ENCODE results near the gene IFNG. TPM values are rescaled to one million over a fixed set of nuclear protein-coding genes. Genes with fewer than 3 reads are reported as not detected.

IFNG gene
- total RNA-seq, 1 donor from 2014 or later, result 46.3 TPM

DNA sequence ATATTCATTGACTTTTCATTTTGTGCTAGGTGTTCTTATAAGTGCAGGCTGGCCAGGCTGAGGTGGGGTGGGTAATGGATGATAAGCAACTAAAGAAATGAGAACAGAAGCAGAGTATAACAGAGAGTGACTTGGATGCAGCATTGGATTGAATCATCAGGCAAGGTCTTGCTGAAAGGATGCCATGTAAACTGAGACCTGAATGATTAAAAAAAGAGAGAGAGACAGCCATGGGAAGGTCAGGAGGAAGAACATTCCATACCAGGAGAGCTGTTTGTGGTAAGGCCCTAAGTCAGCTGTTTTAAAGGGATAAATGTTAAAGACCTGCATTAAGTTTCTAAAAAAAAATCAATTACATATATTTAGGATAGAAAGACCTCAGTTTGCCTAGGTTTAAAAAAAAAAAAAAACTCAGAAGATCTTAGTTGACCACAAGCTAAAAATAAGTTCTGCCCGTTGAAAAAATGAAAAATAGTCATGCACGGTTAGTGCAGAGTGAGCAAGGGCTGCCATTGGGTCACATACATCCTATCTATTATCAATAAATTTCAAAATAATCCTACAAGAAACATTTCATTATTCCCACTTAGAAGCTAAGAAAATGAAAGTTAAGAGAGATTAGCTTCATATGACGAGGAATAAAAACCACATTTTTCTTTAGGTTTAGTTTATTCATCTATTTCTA lies 37.2 kb downstream of the IFNG start:
- no peak for DNase-seq (ENCODE audit: low spot score)
- Mint-ChIP-seq H3K27ac (no peak overlapping the region), H3K36me3 (ENCODE audit: low read depth) (peaks cover 15% of the 10 kb centered on the region), H3K4me1 (ENCODE audit: low read depth) (peaks cover 22% of the 10 kb centered on the region), H3K9me3 (peaks cover 21% of the 10 kb centered on the region), H3K4me3 (ENCODE audit: low read depth) (no peak overlapping the region), H3K27me3 (ENCODE audit: low read depth) (no peaks in the 10 kb centered on the region)
- intact Hi-C loops (cut with micrococcal nuclease), result loop anchor here (5.0 kb wide), 1 partner anchor 475 kb away; no protein-coding TSS in a partner anchor

DNA sequence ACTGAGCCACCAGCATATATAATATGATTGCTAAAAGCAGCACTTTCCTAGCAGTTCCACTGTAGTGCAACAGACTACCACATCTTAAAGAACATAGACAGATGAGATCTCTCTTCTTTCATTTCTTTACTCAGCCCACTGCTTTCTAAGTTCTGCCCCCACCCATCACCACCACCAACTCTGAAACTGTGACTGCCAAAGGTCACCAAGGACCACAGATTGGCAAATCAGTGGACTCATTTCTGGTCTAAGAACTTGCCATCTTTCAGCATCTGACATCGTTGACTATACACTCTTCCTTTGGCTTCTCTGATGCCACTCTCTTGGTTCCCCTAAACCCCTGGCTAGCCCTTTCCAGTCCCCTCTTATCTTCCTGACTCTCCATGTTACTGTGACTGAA lies 38.4 kb downstream of the IFNG start:
- DNase-seq (ENCODE audit: low spot score), result no peak
- intact Hi-C loops (cut with micrococcal nuclease), result loop anchor here (1.0 to 5.0 kb wide), 7 partner anchors 16 to 669 kb away; no protein-coding TSS in a partner anchor
- no peak overlapping the region for H3K4me3 Mint-ChIP-seq (ENCODE audit: low read depth)
- peaks cover 34% of the 10 kb centered on the region for H3K4me1 Mint-ChIP-seq (ENCODE audit: low read depth)
- H3K27ac Mint-ChIP-seq, result peak overlapping the region; percentile 29
- H3K9me3 Mint-ChIP-seq, result peaks cover 12% of the 10 kb centered on the region
- H3K36me3 Mint-ChIP-seq (ENCODE audit: low read depth), result peaks cover 15% of the 10 kb centered on the region
- no peaks in the 10 kb centered on the region for H3K27me3 Mint-ChIP-seq (ENCODE audit: low read depth)

DNA sequence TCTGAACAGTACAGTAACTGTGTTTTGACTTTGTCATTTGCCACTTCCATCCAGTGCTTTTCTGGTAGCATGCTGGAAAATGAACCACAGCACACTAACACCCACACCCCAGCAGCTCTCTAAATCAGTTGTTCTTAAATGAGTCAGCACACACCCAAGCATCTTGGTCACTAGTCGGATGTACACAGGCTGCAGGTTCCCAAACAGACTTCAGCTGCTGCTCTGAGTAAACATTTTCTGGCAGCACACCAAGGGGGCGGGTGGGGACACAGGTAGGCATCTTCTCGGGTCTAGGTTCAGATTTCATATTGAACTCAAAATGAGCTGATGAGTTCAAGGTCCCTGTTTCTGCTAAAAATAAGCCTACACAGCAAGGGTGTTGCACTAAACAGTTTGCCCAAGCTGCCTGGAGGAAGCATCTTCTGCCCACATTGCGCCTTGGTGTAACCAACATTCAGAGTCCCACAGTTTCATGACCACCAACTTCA lies 39.8 kb downstream of the IFNG start:
- Mint-ChIP-seq H3K9me3 (no peaks in the 10 kb centered on the region), H3K4me1 (ENCODE audit: low read depth) (peaks cover 38% of the 10 kb centered on the region), H3K36me3 (ENCODE audit: low read depth) (peaks cover 4% of the 10 kb centered on the region), H3K27me3 (ENCODE audit: low read depth) (no peaks in the 10 kb centered on the region), H3K27ac (peak overlapping the region; percentile 77), H3K4me3 (ENCODE audit: low read depth) (peak overlapping the region; percentile 11)
- peak; percentile 62 for DNase-seq (ENCODE audit: low spot score)
- intact Hi-C loops (cut with micrococcal nuclease), result loop anchor here (1.0 to 10.0 kb wide), 13 partner anchors 13 to 493 kb away; partner anchors contain the start of genes DYRK2 and RAP1B

DNA sequence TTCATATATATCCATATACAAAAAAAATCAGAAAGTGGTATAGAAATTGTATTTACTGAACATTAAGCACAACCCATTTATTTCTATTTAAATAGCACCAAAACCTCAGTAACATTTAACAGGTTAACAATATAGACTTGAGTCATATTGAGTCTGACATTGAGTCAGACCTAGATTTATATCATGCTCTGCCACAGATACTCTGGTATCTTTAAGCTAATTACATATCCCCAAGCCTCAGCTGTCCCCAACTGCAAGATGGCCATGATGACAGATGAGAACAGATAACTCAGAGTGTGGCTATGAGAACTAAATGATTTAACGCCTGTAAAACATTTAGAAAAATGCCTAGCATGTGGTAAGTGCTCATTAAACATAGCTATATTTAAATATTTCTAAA lies 40.3 kb downstream of the IFNG start:
- Mint-ChIP-seq H3K27ac (peak overlapping the region; percentile 85), H3K4me1 (ENCODE audit: low read depth) (peaks cover 38% of the 10 kb centered on the region), H3K27me3 (ENCODE audit: low read depth) (no peaks in the 10 kb centered on the region), H3K9me3 (no peaks in the 10 kb centered on the region), H3K36me3 (ENCODE audit: low read depth) (no peaks in the 10 kb centered on the region), H3K4me3 (ENCODE audit: low read depth) (no peak overlapping the region)
- no peak for DNase-seq (ENCODE audit: low spot score)
- intact Hi-C loops (cut with micrococcal nuclease), result loop anchor here (1.0 to 10.0 kb wide), 11 partner anchors 13 to 493 kb away; partner anchors contain the start of genes DYRK2 and RAP1B

DNA sequence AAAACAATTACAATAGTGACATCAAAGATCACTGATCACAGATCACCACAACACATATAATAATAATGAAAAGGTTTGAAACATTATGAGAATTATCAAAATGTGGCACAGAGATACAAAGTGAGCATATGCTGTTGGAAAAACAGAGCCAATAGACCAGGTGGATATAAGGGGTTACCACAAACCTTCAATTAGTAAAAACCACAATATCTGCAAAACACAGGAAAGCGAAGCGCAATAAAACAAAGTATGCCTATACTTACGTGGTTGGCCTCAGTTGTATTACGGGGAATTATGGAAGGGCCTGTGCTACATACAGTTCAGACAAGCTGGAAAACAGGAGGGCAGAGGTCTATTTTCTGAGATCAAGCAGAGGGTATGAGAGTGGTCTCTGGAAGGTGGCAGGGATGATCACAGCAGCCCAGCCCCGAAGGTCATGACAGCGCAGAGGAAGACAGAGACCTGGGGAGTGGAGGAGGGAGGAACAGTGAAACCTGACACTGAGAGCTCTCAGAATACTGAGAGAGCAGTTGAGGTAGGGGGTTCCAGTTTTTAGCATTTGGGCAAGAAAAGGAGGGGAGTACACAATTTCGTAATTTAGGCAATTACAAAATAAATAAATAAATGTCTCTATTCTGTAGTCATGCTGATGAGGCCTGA lies 41.3 kb downstream of the IFNG start:
- Mint-ChIP-seq H3K27ac (peak overlapping the region; percentile 38), H3K4me1 (ENCODE audit: low read depth) (peaks cover 40% of the 10 kb centered on the region), H3K36me3 (ENCODE audit: low read depth) (no peaks in the 10 kb centered on the region), H3K9me3 (no peaks in the 10 kb centered on the region), H3K4me3 (ENCODE audit: low read depth) (peak overlapping the region; percentile 30), H3K27me3 (ENCODE audit: low read depth) (no peaks in the 10 kb centered on the region)
- intact Hi-C loops (cut with micrococcal nuclease), result loop anchor here (2.0 to 10.0 kb wide), 5 partner anchors 291 to 494 kb away; partner anchors contain the start of genes DYRK2 and RAP1B
- DNase-seq (ENCODE audit: low spot score), result no peak

DNA sequence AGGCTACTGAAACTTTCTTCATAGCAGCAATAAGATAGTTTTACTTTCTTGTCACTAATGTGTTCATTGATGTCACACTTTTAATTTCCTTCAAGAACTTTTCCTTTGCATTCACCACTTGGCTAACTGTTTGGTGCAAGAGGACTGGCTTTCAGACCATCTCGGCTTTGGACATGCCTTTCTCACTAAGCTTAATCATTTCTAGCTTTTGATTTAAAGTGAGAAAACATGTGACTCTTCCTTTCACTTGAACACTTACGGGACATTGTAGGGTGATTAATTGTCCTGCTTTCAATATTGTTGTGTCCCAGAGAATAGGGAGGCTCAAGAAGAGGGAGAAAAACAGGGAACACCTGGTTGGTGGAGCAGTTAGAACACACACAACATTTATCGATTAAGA lies 41.9 kb downstream of the IFNG start:
- Mint-ChIP-seq H3K36me3 (ENCODE audit: low read depth) (no peaks in the 10 kb centered on the region), H3K4me1 (ENCODE audit: low read depth) (peaks cover 41% of the 10 kb centered on the region), H3K27me3 (ENCODE audit: low read depth) (no peaks in the 10 kb centered on the region), H3K27ac (peak overlapping the region; percentile 38), H3K9me3 (no peaks in the 10 kb centered on the region), H3K4me3 (ENCODE audit: low read depth) (peak overlapping the region; percentile 30)
- no peak for DNase-seq (ENCODE audit: low spot score)
- intact Hi-C loops (cut with micrococcal nuclease), result loop anchor here (2.0 to 10.0 kb wide), 5 partner anchors 290 to 495 kb away; partner anchors contain the start of genes DYRK2 and RAP1B

DNA sequence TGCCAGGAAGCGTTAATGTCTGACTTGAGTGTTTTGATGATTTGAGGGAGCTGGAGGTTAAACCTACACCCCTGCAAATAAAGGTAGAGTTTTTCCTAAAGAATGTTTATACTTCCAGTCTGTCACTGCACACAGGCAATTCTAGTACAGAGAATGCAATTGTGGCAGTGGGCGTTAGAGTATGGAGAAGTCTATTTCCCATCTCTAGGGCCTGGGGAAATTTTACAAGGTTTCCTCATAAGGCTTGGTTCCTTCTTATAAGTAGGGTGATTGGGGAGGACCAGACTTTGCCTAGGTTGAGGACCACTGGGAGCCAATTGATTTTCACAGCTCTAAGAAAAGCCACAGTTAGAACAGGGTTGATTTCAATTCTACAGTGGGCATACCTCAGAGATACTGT lies 44.3 kb downstream of the IFNG start:
- no peak overlapping the region for H3K4me3 Mint-ChIP-seq (ENCODE audit: low read depth)
- H3K36me3 Mint-ChIP-seq (ENCODE audit: low read depth), result no peaks in the 10 kb centered on the region
- no peak for DNase-seq (ENCODE audit: low spot score)
- no peak overlapping the region for H3K27ac Mint-ChIP-seq
- no peaks in the 10 kb centered on the region for H3K27me3 Mint-ChIP-seq (ENCODE audit: low read depth)
- intact Hi-C loops (cut with micrococcal nuclease), result loop anchor here (5.0 to 10.0 kb wide), 4 partner anchors 288 to 497 kb away; partner anchors contain the start of gene RAP1B
- H3K4me1 Mint-ChIP-seq (ENCODE audit: low read depth), result peaks cover 43% of the 10 kb centered on the region
- no peaks in the 10 kb centered on the region for H3K9me3 Mint-ChIP-seq

DNA sequence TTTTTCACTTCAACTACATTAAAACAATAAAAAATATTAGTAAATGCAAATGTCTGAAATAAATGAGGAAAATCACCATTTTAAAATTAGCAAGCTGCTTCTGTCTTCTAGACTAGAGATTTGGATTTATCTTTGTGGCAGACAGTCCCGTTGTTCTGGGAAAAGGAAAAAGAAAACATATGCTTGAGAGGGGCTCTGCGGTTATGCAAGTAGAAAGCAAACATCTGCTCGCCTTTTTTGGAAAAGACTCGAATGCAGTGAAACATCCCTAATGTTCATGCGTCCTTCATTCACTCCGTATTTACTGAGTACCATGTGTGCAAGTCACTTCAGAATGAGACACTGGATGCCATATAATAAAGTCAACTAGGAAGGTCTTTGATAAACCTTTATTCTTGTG lies 44.9 kb downstream of the IFNG start:
- DNase-seq (ENCODE audit: low spot score), result no peak
- Mint-ChIP-seq H3K36me3 (ENCODE audit: low read depth) (no peaks in the 10 kb centered on the region), H3K4me3 (ENCODE audit: low read depth) (no peak overlapping the region), H3K4me1 (ENCODE audit: low read depth) (peaks cover 43% of the 10 kb centered on the region), H3K27me3 (ENCODE audit: low read depth) (no peaks in the 10 kb centered on the region), H3K27ac (no peak overlapping the region), H3K9me3 (no peaks in the 10 kb centered on the region)
- intact Hi-C loops (cut with micrococcal nuclease), result loop anchor here (5.0 to 10.0 kb wide), 4 partner anchors 287 to 498 kb away; partner anchors contain the start of gene RAP1B

DNA sequence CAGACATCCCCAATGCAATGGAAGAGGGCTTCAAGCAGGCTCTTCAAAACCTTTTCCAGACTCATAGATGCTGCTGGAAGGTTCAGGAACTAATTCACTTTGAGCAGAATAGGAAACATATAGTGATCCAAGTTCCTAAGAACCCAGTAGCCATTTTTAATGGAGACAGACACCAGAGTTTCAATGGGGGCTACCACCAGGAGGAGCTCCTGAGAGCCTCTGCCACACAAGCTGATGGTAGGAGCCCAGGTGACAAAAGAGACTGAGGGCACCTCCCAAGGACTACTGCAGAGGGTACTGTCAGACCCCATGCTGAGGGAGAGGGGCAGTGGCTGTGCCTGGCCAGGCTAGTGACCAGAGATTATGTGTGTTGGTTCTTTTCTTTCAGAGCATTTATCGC lies 45.9 kb downstream of the IFNG start:
- intact Hi-C loops (cut with micrococcal nuclease), result loop anchor here (1.0 to 10.0 kb wide), 2 partner anchors 45 to 371 kb away; no protein-coding TSS in a partner anchor
- H3K9me3 Mint-ChIP-seq, result no peaks in the 10 kb centered on the region
- no peak for DNase-seq (ENCODE audit: low spot score)
- no peaks in the 10 kb centered on the region for H3K36me3 Mint-ChIP-seq (ENCODE audit: low read depth)
- no peak overlapping the region for H3K4me3 Mint-ChIP-seq (ENCODE audit: low read depth)
- no peak overlapping the region for H3K27ac Mint-ChIP-seq
- no peaks in the 10 kb centered on the region for H3K27me3 Mint-ChIP-seq (ENCODE audit: low read depth)
- H3K4me1 Mint-ChIP-seq (ENCODE audit: low read depth), result peaks cover 37% of the 10 kb centered on the region

DNA sequence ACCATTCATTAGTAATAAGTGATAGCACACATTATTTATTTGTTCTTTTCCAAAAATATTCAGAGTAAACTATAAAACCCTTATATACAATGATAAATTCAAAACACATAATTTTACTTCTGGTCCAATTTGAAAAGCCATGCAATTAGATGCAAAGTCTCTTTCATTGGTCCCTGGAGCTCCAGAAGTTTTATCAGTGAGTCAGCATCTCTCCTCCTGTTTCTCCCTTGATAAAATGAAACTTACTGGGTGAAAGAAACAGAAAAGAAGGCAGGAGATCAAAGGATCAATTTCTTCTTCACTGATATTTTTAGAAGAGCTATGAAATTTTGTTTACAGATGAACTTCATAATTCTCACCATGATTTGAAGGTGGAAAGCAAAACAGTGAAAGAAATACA lies 47.5 kb downstream of the IFNG start:
- no peak overlapping the region for H3K4me3 Mint-ChIP-seq (ENCODE audit: low read depth)
- no peaks in the 10 kb centered on the region for H3K27me3 Mint-ChIP-seq (ENCODE audit: low read depth)
- H3K9me3 Mint-ChIP-seq, result no peaks in the 10 kb centered on the region
- no peak overlapping the region for H3K27ac Mint-ChIP-seq
- DNase-seq (ENCODE audit: low spot score), result no peak
- H3K4me1 Mint-ChIP-seq (ENCODE audit: low read depth), result peaks cover 25% of the 10 kb centered on the region
- intact Hi-C loops (cut with micrococcal nuclease), result loop anchor here (10.0 kb wide), 1 partner anchor 373 kb away; no protein-coding TSS in a partner anchor
- no peaks in the 10 kb centered on the region for H3K36me3 Mint-ChIP-seq (ENCODE audit: low read depth)

DNA sequence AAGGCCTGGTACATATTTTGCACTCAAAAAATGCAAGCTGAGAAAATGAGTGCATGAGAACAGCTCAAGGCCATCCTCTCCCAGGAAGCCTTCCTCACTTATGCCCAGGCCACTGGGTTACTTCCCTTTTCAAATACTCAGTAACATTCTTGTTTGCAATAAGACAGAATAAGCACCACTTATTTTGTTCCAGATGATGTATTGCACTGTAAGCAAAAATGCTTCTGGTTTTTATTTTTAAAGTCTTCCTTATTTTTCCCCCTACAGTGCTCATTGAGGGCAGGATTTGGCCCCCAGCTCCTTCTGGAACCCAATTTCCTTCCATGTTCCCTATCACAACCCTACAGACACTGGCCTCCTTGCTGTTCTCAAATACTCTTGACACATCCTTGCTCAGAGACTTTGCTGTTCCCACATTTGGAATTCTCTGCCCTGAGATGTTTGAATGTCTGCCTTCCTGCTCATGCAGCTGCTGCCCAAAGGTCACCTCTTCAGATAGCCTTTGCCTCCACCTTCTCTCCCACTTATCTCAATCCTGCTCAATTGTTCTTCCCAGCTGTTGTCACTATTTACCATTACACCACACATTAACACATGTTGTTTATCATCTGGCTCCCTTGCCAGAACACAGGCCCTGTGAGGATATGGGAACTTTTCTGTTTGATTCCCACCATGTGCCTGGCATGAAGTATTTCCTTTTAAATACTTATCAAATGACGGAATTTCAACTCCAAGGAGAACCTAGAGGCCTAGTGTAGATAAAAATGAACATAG lies 49.9 kb downstream of the IFNG start:
- Mint-ChIP-seq H3K4me3 (ENCODE audit: low read depth) (no peak overlapping the region), H3K4me1 (ENCODE audit: low read depth) (peaks cover 9% of the 10 kb centered on the region), H3K27me3 (ENCODE audit: low read depth) (no peaks in the 10 kb centered on the region), H3K36me3 (ENCODE audit: low read depth) (no peaks in the 10 kb centered on the region), H3K27ac (no peak overlapping the region), H3K9me3 (no peaks in the 10 kb centered on the region)
- no peak for DNase-seq (ENCODE audit: low spot score)
- intact Hi-C loops (cut with micrococcal nuclease), result loop anchor here (10.0 kb wide), 1 partner anchor 375 kb away; no protein-coding TSS in a partner anchor

DNA sequence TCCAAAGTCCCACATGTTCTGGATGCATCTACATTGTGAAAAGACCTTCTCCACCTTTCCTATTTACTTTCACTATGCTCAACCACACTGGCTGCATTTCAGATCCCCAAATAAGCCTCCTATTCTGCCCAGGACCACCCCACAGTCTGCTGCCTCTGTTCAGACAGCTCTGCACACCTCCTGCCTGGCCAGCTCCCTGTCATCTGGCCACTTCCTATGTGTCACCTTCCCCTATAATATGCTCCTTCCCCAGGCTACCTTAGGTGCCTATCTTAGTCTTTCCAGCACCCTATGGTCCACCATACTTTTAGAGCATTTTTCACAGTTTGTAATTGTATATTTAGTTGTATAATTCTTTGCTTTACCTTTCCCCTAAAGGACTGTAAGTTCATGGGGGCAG lies 50.5 kb downstream of the IFNG start:
- Mint-ChIP-seq H3K4me3 (ENCODE audit: low read depth) (no peak overlapping the region), H3K9me3 (no peaks in the 10 kb centered on the region), H3K27me3 (ENCODE audit: low read depth) (no peaks in the 10 kb centered on the region), H3K36me3 (ENCODE audit: low read depth) (no peaks in the 10 kb centered on the region), H3K4me1 (ENCODE audit: low read depth) (peaks cover 8% of the 10 kb centered on the region), H3K27ac (no peak overlapping the region)
- no peak for DNase-seq (ENCODE audit: low spot score)
- intact Hi-C loops (cut with micrococcal nuclease), result no loop called here

All from activated T-helper 2 cell treated with anti-CD3 and anti-CD28 coated beads, Interferon-gamma antibody, Interleukin-2, Interleukin-4, amounts not matched to agents 10 μg/mL and 5 μg/mL and 100 μg/mL, durations not matched to agents 14 hours and 24 hours and 36 hours (primary cell).